MM.1S (cell line): ENCODE data around the gene RAB3IL1.

Source experiments
- EZH2 ChIP-seq: fragments of 300-600 bp; sonication (generic); optimal IDR thresholded peaks from 2 replicates; pipeline ENCODE3; 2017; ENCODE audit warnings: low read depth, mild to moderate bottlenecking, antibody characterized with exemption, low read length, mixed read lengths
- EZH2phosphoT487 ChIP-seq: fragments of 300-600 bp; sonication (generic); IDR thresholded peaks from 2 replicates; pipeline ENCODE4 v1.6.1; 2018; ENCODE audit warnings: antibody characterized with exemption, low read length
- TF ChIP-seq, protein P1 (sequence below): fragments of 300-600 bp; sonication (generic); IDR thresholded peaks from 2 replicates; pipeline ENCODE4 v1.5.1; 2016; ENCODE audit warnings: antibody characterized with exemption, low read length, mixed read lengths

DNA sequence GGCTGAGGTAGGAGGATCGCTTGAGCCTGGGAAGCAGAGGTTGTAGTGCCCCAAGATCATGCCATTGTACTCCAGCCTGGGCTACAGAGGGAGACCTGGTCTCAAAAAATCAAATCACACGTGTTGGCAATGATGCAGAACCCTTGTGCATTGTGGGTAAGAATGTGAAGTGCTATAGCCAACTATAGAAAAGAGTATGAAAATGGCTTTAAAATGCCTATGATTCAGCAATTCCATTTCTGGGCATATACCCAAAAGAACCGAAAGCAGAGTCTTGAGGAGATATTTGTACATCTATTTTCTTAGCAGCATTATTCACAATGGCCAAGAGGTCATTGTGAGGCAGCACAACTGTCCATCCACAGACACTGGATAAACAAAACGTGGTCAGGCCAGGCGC, 23.4 kb downstream of the RAB3IL1 start:
- no peak for TF ChIP-seq EZH2phosphoT487
- no peak for TF ChIP-seq EZH2
- TF ChIP-seq, protein P1, sequence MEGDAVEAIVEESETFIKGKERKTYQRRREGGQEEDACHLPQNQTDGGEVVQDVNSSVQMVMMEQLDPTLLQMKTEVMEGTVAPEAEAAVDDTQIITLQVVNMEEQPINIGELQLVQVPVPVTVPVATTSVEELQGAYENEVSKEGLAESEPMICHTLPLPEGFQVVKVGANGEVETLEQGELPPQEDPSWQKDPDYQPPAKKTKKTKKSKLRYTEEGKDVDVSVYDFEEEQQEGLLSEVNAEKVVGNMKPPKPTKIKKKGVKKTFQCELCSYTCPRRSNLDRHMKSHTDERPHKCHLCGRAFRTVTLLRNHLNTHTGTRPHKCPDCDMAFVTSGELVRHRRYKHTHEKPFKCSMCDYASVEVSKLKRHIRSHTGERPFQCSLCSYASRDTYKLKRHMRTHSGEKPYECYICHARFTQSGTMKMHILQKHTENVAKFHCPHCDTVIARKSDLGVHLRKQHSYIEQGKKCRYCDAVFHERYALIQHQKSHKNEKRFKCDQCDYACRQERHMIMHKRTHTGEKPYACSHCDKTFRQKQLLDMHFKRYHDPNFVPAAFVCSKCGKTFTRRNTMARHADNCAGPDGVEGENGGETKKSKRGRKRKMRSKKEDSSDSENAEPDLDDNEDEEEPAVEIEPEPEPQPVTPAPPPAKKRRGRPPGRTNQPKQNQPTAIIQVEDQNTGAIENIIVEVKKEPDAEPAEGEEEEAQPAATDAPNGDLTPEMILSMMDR: no peak
